Left ventricle myocardium inferior (tissue), 1 donor: ENCODE data around the gene CT47A1. TPM values are rescaled to one million over a fixed set of nuclear protein-coding genes. Genes with fewer than 3 reads are reported as not detected.
"Not testable (repeated sequence)": the region's sequence is repeated elsewhere in the genome, so short reads cannot be mapped to it uniquely, and the experiment has no call there.

Source experiments
- DNase-seq: peaks from one replicate; pipeline ENCODE4 v3.0.0-alpha.2; 2020
- H3K27ac ChIP-seq: fragments of 200-600 bp; replicated peaks from 2 replicates; pipeline ENCODE4 v1.8.0; 2021
- H3K27me3 ChIP-seq: fragments of 200-600 bp; 2 replicates; pipeline ENCODE4 v1.8.0; 2021; ENCODE audit warnings: low read depth
- H3K36me3 ChIP-seq: fragments of 200-600 bp; 2 replicates; pipeline ENCODE4 v1.8.0; 2021
- H3K4me1 ChIP-seq: fragments of 200-600 bp; 2 replicates; pipeline ENCODE4 v1.8.0; 2021
- H3K4me3 ChIP-seq: fragments of 200-600 bp; 2 replicates; pipeline ENCODE4 v1.8.0; 2021; ENCODE audit warnings: mild to moderate bottlenecking, moderate library complexity
- H3K9me3 ChIP-seq: fragments of 200-600 bp; replicated peaks from 2 replicates; pipeline ENCODE4 v1.8.0; 2021
- intact Hi-C: fragments of 100-400 bp; cut with micrococcal nuclease; formaldehyde crosslinking; loops from one replicate; pipeline ENCODE4 v1.11.0; 2022
- total RNA-seq: library from RNA; stranded (reverse); fragmentation: NEBNext Ultra II Directional; extraction: Animal tissue kit (Norgen Biotek cat#: 25700); gene quantifications from one replicate; pipeline ENCODE4 v1.2.1, GENCODE V29; 2021
- TF ChIP-seq, protein P1 (sequence below): fragments of 200-600 bp; IDR thresholded peaks from 2 replicates; pipeline ENCODE4 v1.8.0; 2021; ENCODE audit warnings: antibody characterized with exemption, mild to moderate bottlenecking, borderline replicate concordance
- donor health status: DM: no; HTN: yes; CAD: no; lungs with severe emphysema.

Gene CT47A1
- total RNA-seq, 1 donor from 2014 or later = not detected

DNA sequence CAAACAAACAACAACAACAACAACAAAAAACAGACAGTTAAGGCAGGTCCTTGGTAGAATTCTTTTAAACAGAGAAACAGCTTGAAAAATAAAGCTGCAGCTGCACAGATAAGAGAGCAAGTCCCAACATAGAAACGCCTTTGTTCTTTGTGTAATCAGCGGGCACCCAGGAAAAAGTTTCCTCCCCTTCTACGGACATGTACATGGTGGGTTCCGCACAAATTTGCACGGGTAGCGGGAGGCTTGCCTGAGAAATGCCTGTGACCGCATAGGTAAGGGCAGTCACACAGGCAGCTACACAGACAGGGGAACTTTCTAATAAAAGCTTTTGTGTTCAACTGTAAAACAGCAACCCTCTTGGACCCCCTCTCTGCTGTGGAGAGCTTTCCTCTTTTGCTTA is 25.7 kb upstream of the CT47A1 start:
- no peak overlapping the region for H3K4me3 ChIP-seq
- peaks cover 19% of the 10 kb centered on the region for H3K4me1 ChIP-seq
- H3K9me3 ChIP-seq = no peaks in the 10 kb centered on the region
- intact Hi-C loops = no loop called here
- DNase-seq = no peak
- no peaks in the 10 kb centered on the region for H3K36me3 ChIP-seq
- H3K27me3 ChIP-seq = no peaks in the 10 kb centered on the region
- TF ChIP-seq, protein P1, sequence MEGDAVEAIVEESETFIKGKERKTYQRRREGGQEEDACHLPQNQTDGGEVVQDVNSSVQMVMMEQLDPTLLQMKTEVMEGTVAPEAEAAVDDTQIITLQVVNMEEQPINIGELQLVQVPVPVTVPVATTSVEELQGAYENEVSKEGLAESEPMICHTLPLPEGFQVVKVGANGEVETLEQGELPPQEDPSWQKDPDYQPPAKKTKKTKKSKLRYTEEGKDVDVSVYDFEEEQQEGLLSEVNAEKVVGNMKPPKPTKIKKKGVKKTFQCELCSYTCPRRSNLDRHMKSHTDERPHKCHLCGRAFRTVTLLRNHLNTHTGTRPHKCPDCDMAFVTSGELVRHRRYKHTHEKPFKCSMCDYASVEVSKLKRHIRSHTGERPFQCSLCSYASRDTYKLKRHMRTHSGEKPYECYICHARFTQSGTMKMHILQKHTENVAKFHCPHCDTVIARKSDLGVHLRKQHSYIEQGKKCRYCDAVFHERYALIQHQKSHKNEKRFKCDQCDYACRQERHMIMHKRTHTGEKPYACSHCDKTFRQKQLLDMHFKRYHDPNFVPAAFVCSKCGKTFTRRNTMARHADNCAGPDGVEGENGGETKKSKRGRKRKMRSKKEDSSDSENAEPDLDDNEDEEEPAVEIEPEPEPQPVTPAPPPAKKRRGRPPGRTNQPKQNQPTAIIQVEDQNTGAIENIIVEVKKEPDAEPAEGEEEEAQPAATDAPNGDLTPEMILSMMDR = no peak
- no peak overlapping the region for H3K27ac ChIP-seq

DNA sequence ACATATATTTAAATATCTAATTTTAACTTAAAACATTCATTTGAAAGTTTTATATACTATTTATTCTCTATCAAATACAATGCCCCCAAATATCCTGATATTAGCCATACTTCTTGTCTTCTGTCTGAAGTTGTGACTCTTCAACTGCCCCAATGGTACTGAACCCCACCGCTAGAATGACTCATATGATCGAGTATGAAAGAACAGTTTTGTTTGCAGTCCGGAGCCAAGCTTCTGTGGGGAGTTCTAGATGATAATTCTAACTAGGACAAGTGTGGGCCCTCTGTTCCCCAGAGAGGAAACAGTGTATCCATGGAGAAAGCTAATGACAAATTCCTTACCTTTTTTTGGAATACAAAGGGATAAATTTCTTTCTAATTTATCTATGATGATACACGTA is 24.7 kb upstream of the CT47A1 start:
- Histone ChIP-seq H3K9me3 (no peaks in the 10 kb centered on the region), H3K27me3 (no peaks in the 10 kb centered on the region), H3K36me3 (no peaks in the 10 kb centered on the region), H3K4me1 (peaks cover 19% of the 10 kb centered on the region), H3K27ac (no peak overlapping the region), H3K4me3 (no peak overlapping the region)
- intact Hi-C loops = no loop called here
- no peak for DNase-seq
- TF ChIP-seq, protein P1 = no peak

DNA sequence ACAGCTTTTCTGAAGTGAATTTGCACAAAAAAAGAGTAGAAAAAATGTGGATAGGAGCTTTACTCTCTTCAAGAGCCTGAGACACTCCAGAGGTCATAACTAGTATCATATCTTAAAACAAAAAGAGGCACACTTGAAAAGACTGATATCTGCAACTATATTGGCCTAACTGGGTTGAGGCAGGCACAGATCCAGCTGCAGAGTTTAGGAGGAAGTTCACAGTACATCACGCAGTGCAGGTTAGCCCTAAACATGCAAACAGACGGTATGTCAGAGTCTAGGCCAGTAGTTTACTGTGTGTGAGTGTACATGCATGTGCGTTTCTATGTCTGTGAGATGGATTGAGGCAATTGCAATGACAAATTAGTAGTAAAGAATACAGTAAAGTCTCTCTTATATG is 24.2 kb upstream of the CT47A1 start:
- Histone ChIP-seq H3K4me3 (no peak overlapping the region), H3K27me3 (no peaks in the 10 kb centered on the region), H3K27ac (no peak overlapping the region), H3K36me3 (no peaks in the 10 kb centered on the region), H3K4me1 (peaks cover 19% of the 10 kb centered on the region), H3K9me3 (no peaks in the 10 kb centered on the region)
- DNase-seq = no peak
- intact Hi-C loops = no loop called here
- TF ChIP-seq, protein P1 = no peak

DNA sequence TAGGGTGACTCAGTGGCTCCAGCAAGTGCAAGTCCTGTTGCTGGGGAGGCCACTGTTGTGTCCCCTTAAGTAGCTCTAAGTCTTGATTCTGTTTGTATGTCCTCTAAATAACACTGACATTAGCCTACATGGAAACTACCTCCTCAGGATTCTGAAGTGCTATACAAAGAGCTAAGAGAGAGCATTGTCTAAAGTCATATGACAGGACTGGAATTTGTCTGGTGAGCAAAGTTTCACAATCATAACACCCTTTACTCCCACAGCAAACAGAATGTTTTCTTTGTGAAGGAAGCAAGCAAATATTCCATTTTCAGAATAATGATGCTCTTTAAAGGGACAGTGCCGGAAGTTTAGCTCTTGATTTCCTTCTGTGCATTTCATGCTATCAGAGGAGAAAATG is 23.4 kb upstream of the CT47A1 start:
- DNase-seq = no peak
- no peak overlapping the region for H3K27ac ChIP-seq
- H3K4me1 ChIP-seq = peaks cover 19% of the 10 kb centered on the region
- no peak overlapping the region for H3K4me3 ChIP-seq
- no peaks in the 10 kb centered on the region for H3K9me3 ChIP-seq
- TF ChIP-seq, protein P1 = no peak
- H3K36me3 ChIP-seq = no peaks in the 10 kb centered on the region
- no peaks in the 10 kb centered on the region for H3K27me3 ChIP-seq
- intact Hi-C loops = no loop called here

DNA sequence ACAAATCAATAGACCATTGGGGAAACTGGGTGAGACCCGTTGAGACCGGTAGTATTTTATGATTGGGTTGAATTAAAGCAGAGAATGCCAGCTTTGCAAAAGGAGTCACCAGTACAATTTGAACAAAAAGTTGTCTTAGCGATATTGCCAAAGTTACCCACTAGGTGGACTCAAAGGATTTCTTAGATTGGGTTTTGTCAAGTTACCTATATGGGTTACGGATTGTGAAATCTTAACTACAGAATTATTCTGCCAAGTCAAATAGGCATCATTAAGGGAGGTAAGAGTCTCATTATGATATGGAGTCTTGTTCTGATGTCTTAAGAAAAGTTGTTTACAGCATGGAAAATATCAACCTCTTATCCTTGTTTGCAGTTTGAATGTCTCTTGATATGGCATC is 15.0 kb upstream of the CT47A1 start:
- intact Hi-C loops = no loop called here
- Histone ChIP-seq H3K4me3 (no peak overlapping the region), H3K27ac (no peak overlapping the region), H3K36me3 (no peaks in the 10 kb centered on the region), H3K4me1 (no peaks in the 10 kb centered on the region), H3K9me3 (no peaks in the 10 kb centered on the region), H3K27me3 (no peaks in the 10 kb centered on the region)
- TF ChIP-seq, protein P1 = peak; percentile 40
- no peak for DNase-seq

DNA sequence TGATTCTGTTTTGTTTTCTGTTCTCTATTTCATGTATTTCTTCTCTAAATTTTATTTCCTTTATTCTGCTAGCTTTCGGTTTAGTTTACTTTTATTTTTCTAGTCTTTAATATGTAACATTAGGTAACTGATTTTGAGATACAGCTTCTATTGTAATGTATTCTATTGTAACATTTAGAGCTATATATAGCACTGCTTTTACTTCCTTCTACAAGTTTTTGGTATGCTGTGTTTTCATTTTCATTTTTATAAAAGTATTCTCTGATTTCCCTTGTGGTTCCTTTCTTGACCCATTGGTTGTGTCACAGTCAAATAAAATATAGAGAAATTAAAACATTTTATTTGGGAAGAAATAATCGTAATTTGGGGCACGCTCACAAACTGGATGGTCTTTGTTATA is 13.9 kb upstream of the CT47A1 start:
- TF ChIP-seq, protein P1 = no peak
- Histone ChIP-seq H3K27me3 (no peaks in the 10 kb centered on the region), H3K36me3 (no peaks in the 10 kb centered on the region), H3K4me3 (no peak overlapping the region), H3K9me3 (no peaks in the 10 kb centered on the region), H3K27ac (no peak overlapping the region), H3K4me1 (no peaks in the 10 kb centered on the region)
- DNase-seq = no peak
- intact Hi-C loops = no loop called here

DNA sequence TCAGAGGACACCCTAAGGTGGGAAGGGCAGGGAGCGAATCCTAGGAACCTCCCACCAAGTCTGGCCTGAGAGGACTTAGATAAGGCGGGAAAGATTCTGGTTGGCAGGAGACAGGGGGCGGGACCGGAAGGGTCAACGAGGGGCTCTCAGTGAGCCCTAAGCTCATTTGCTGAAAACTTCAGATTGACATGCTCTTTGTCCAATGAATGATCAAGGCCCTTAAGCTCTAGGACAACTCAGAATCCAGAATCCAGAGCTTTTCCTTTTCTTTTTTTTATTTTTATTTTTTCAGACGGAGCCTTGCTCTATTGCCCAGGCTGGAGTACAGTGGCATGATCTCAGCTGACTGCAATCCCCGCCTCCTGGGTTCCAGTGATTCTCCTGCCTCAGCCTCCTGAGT is 29.1 kb downstream of the CT47A1 start, which contains the start of gene CT47A7:
TSS of gene CT47A7 (minus strand) at position 101 of the 400 bp plus-strand sequence. CDS start 255 bp downstream, outside the sequence.
- H3K4me1 ChIP-seq, H3K4me3 ChIP-seq, H3K27me3 ChIP-seq, H3K9me3 ChIP-seq, DNase-seq, H3K36me3 ChIP-seq, H3K27ac ChIP-seq, intact Hi-C loops: not testable (repeated sequence)
